Sigmoid colon (tissue), 4 donors: Measurements from ENCODE around the gene NLRP12.

Experiments used
- EP300 ChIP-seq, 4 donors: sonication (generic); formaldehyde crosslinking; IDR thresholded peaks; one replicate each; pipeline ENCODE4 v1.6.1; 2017; ENCODE audit warnings: antibody characterized with exemption in 4 of 4
- POLR2AphosphoS5 ChIP-seq, 4 donors: sonication (generic); formaldehyde crosslinking; IDR thresholded peaks; one replicate each; pipeline ENCODE4 v1.6.1; 2017; ENCODE audit warnings: antibody characterized with exemption in 4 of 4
- TF ChIP-seq, protein P1 (sequence below), 4 experiments: fragments of 450-650 bp in 3 of 4; fragments of 200-600 bp in 1 of 4; IDR thresholded peaks; one replicate each; pipeline ENCODE4 v1.5.1; 2016 to 2019; ENCODE audit warnings: antibody characterized with exemption in 4 of 4, mild to moderate bottlenecking in 3 of 4, moderate library complexity in 2 of 4

DNA sequence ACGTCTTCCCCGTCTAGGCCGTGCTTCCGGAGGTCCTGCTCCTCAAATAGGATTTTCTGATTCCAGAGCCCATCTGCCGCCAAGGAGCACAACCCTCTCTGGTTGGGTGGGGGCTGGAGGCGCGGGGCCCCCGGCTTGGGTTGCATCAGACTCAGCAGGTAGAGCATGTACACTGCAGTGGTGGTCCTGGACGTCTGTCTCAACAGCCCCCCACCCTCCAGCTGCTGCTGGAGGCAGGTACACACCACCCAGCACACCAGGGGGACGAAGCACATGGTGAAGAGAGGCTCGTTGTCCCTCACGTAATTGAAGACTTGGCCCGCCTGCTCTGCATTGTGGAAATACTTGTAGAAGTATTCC lies 13.9 kb downstream of the NLRP12 start:
- TF ChIP-seq POLR2AphosphoS5 (IDR thresholded peaks at IDR 0.05) (no peak), EP300 (IDR thresholded peaks at IDR 0.05) (no peak)
- TF ChIP-seq, protein P1, sequence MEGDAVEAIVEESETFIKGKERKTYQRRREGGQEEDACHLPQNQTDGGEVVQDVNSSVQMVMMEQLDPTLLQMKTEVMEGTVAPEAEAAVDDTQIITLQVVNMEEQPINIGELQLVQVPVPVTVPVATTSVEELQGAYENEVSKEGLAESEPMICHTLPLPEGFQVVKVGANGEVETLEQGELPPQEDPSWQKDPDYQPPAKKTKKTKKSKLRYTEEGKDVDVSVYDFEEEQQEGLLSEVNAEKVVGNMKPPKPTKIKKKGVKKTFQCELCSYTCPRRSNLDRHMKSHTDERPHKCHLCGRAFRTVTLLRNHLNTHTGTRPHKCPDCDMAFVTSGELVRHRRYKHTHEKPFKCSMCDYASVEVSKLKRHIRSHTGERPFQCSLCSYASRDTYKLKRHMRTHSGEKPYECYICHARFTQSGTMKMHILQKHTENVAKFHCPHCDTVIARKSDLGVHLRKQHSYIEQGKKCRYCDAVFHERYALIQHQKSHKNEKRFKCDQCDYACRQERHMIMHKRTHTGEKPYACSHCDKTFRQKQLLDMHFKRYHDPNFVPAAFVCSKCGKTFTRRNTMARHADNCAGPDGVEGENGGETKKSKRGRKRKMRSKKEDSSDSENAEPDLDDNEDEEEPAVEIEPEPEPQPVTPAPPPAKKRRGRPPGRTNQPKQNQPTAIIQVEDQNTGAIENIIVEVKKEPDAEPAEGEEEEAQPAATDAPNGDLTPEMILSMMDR (IDR thresholded peaks at IDR 0.05): no peak
